IPS-NIHi11 (cell line): ENCODE measurements around the gene SLC35F1.

Experiments
- DNase-seq: peaks from one replicate; pipeline ENCODE4 v3.0.0; 2012; ENCODE audit warnings: mixed read lengths, low spot score

SLC35F1 gene

GRCh38 chr6:118313762-118314161 lies 406.7 kb downstream of the SLC35F1 start:
- no peak for DNase-seq

GRCh38 chr6:118316796-118317384 lies 409.8 kb downstream of the SLC35F1 start:
- no peak for DNase-seq

GRCh38 chr6:118317581-118318563 lies 410.8 kb downstream of the SLC35F1 start:
- DNase-seq: no peak

- no peak for DNase-seq
Measured at GRCh38 chr6:118318648-118319047, 411.6 kb downstream of the SLC35F1 start.

GRCh38 chr6:118319416-118319815 lies 412.4 kb downstream of the SLC35F1 start:
- DNase-seq: no peak

- DNase-seq: no peak
Measured at GRCh38 chr6:118319894-118320649, 413.0 kb downstream of the SLC35F1 start.

- DNase-seq: no peak
Measured at GRCh38 chr6:118320652-118321051, 413.6 kb downstream of the SLC35F1 start.

GRCh38 chr6:118324116-118324515 lies 417.1 kb downstream of the SLC35F1 start:
- DNase-seq: peak; percentile 15

GRCh38 chr6:118325220-118325860 lies 418.3 kb downstream of the SLC35F1 start:
- DNase-seq: no peak

- DNase-seq: no peak
Measured at GRCh38 chr6:118326712-118327111, 419.6 kb downstream of the SLC35F1 start.

GRCh38 chr6:118327237-118327636 lies 420.2 kb downstream of the SLC35F1 start:
- no peak for DNase-seq

- no peak for DNase-seq
Measured at GRCh38 chr6:118333772-118334171, 426.7 kb downstream of the SLC35F1 start.

GRCh38 chr6:118334634-118335033 lies 427.6 kb downstream of the SLC35F1 start:
- no peak for DNase-seq

- DNase-seq: no peak
Measured at GRCh38 chr6:118335325-118335816, 428.3 kb downstream of the SLC35F1 start.

- no peak for DNase-seq
Measured at GRCh38 chr6:118344014-118344670, 437.1 kb downstream of the SLC35F1 start.

GRCh38 chr6:118350881-118351430 lies 443.9 kb downstream of the SLC35F1 start:
- DNase-seq: no peak

GRCh38 chr6:118353564-118353963 lies 446.5 kb downstream of the SLC35F1 start:
- no peak for DNase-seq

GRCh38 chr6:118354641-118355040 lies 447.6 kb downstream of the SLC35F1 start:
- DNase-seq: no peak

- no peak for DNase-seq
Measured at GRCh38 chr6:118356054-118356453, 449.0 kb downstream of the SLC35F1 start.

- no peak for DNase-seq
Measured at GRCh38 chr6:118356686-118357085, 449.6 kb downstream of the SLC35F1 start.
